HCT116 (cell line): ENCODE data around the gene SOD1. TPM values are rescaled to one million over a fixed set of nuclear protein-coding genes. Genes with fewer than 3 reads are reported as not detected.

Experiments used
- ATAC-seq: fragments of 200-7000 bp; cut with Tn5 transposase; 2 replicates; pipeline ENCODE4 v1.9.1; 2020; ENCODE audit warnings: mild to moderate bottlenecking, moderate library complexity
- BruUV-seq: library from RNA; stranded (reverse); fragments of 400-500 nt; replicated peaks from 2 replicates; lab custom pipeline; 2021; lab: Mats Ljungman, UMichigan
- CTCF ChIA-PET: fragments of 300-600 bp; sonication (Branson Sonifier 250); formaldehyde crosslinking; loops from one replicate; lab custom pipeline; 2021; ENCODE audit warnings: antibody characterized with exemption; lab: Charles Lee
- POLR2A ChIA-PET: fragments of 300-600, 350-600 bp; sonication (Branson Sonifier 250); formaldehyde crosslinking; loops from one replicate; lab custom pipeline; 2021; ENCODE audit warnings: antibody characterized with exemption; lab: Charles Lee
- RAD21 ChIA-PET, 2 experiments: fragments of 300-600 bp; sonication (Branson Sonifier 250); formaldehyde crosslinking; loops; one replicate each; lab custom pipeline; 2023; ENCODE audit warnings: low total read pairs in 2 of 2; ENCODE audit not compliant: uncharacterized antibody in 2 of 2, unreplicated experiment in 2 of 2, low non-redundant PET in 1 of 2; lab: Charles Lee
- DNase-seq: peaks from one replicate; pipeline ENCODE4 v3.0.0-alpha.2; 2010; ENCODE audit warnings: low read depth, low spot score
- H2AFZ ChIP-seq: fragments of 200-600 bp; shearing (Covaris generic), sonication (generic); 2 replicates; pipeline ENCODE4 v1.6.1; 2017; ENCODE audit warnings: low read depth, mixed run types, mixed read lengths, antibody characterized with exemption, low read length; ENCODE audit not compliant: poor library complexity, severe bottlenecking
- H3K27ac ChIP-seq: 2 replicates; pipeline ENCODE4 v1.5.1; 2012; ENCODE audit warnings: low read depth, low read length
- H3K27me3 ChIP-seq: fragments of 200-600 bp; sonication (generic); 2 replicates; pipeline ENCODE4 v1.6.1; 2016; ENCODE audit warnings: mixed run types, low read length, mixed read lengths; ENCODE audit not compliant: insufficient read depth
- H3K36me3 ChIP-seq, 2 experiments: fragments of 200-500 bp in 1 of 2; fragments of 200-600 bp in 1 of 2; sonication (Bioruptor generic) in 1 of 2; sonication (generic) in 1 of 2; 2 replicates each; pipeline versions ENCODE4 v1.5.1 to v1.6.1; 2014 to 2016; ENCODE audit warnings: low read length in 2 of 2, inconsistent platforms in 1 of 2, mixed read lengths in 1 of 2, mixed run types in 1 of 2; ENCODE audit not compliant: insufficient read depth in 2 of 2, control insufficient read depth in 1 of 2
- H3K4me1 ChIP-seq, 2 experiments: fragments of 200-600 bp in 1 of 2; sonication (generic) in 1 of 2; 2 replicates each; pipeline versions ENCODE4 v1.5.1 to v1.6.1; 2012 to 2017; ENCODE audit warnings: low read length in 2 of 2, inconsistent platforms in 1 of 2, mild to moderate bottlenecking in 1 of 2, mixed read lengths in 1 of 2, mixed run types in 1 of 2, moderate library complexity in 1 of 2; ENCODE audit not compliant: insufficient read depth in 2 of 2, control insufficient read depth in 1 of 2
- H3K4me2 ChIP-seq: fragments of 200-600 bp; sonication (generic); 2 replicates; pipeline ENCODE4 v1.6.1; 2017; ENCODE audit warnings: mixed run types, low read length, mixed read lengths
- H3K4me3 ChIP-seq, 2 experiments: fragments of 200-600 bp in 1 of 2; sonication (generic) in 1 of 2; replicated peaks in 1 of 2; 2 replicates each; pipeline ENCODE4 v1.5.1; 2011 to 2016; ENCODE audit warnings: low read length in 2 of 2, control low read depth in 1 of 2, low read depth in 1 of 2, mild to moderate bottlenecking in 1 of 2, mixed read lengths in 1 of 2, mixed run types in 1 of 2
- H3K79me2 ChIP-seq: fragments of 200-600 bp; sonication (generic); 2 replicates; pipeline ENCODE4 v1.6.1; 2017; ENCODE audit warnings: mild to moderate bottlenecking, mixed run types, low read length, moderate library complexity, mixed read lengths; ENCODE audit not compliant: insufficient read depth
- H3K9ac ChIP-seq: fragments of 200-600 bp; sonication (generic); 2 replicates; pipeline ENCODE4 v1.6.1; 2016; ENCODE audit warnings: low read length, mixed read lengths
- H3K9me2 ChIP-seq: fragments of 200-600 bp; sonication (generic), shearing (Covaris generic); 2 replicates; pipeline ENCODE4 v1.6.1; 2017; ENCODE audit warnings: mixed run types, mild to moderate bottlenecking, moderate library complexity; ENCODE audit not compliant: insufficient read depth
- H3K9me3 ChIP-seq, 2 experiments: fragments of 200-500 bp in 1 of 2; fragments of 200-600 bp in 1 of 2; sonication (Bioruptor generic) in 1 of 2; sonication (generic) in 1 of 2; 2 replicates each; pipeline ENCODE4 v1.6.1; 2014 to 2017; ENCODE audit warnings: low read length in 2 of 2, mixed read lengths in 2 of 2, inconsistent platforms in 1 of 2, low read depth in 1 of 2, mild to moderate bottlenecking in 1 of 2, mixed run types in 1 of 2, moderate library complexity in 1 of 2; ENCODE audit not compliant: control insufficient read depth in 1 of 2, insufficient read depth in 1 of 2
- H4K20me1 ChIP-seq: fragments of 200-600 bp; sonication (generic), shearing (Covaris generic); 2 replicates; pipeline ENCODE4 v1.6.1; 2017; ENCODE audit warnings: mixed run types, mild to moderate bottlenecking, moderate library complexity; ENCODE audit not compliant: insufficient read depth
- EGR1 ChIP-seq: IDR thresholded peaks from 2 replicates; pipeline ENCODE4 v1.6.1; 2012; ENCODE audit warnings: low read depth
- ELF1 ChIP-seq: IDR thresholded peaks from 2 replicates; pipeline ENCODE4 v1.6.1; 2012; ENCODE audit warnings: low read depth, borderline replicate concordance
- EZH2phosphoT487 ChIP-seq: fragments of 200-600 bp; IDR thresholded peaks from 2 replicates; pipeline ENCODE4 v1.6.1; 2018; ENCODE audit warnings: antibody characterized with exemption, borderline replicate concordance
- POLR2AphosphoS5 ChIP-seq: IDR thresholded peaks from 2 replicates; pipeline ENCODE4 v1.6.1; 2011; ENCODE audit warnings: mild to moderate bottlenecking, low read depth, low read length, moderate library complexity
- RAD21 ChIP-seq: IDR thresholded peaks from 2 replicates; pipeline ENCODE4 v1.6.1; 2012; ENCODE audit warnings: low read depth, mild to moderate bottlenecking
- REST ChIP-seq: IDR thresholded peaks from 2 replicates; pipeline ENCODE4 v1.6.1; 2012; ENCODE audit warnings: low read depth
- SIN3A ChIP-seq: IDR thresholded peaks from 2 replicates; pipeline ENCODE4 v1.6.1; 2012; ENCODE audit warnings: low read depth
- SRF ChIP-seq: IDR thresholded peaks from 2 replicates; pipeline ENCODE4 v1.6.1; 2012; ENCODE audit warnings: low read depth
- TCF7L2 ChIP-seq: IDR thresholded peaks from 2 replicates; pipeline ENCODE4 v1.7.0; 2011; ENCODE audit warnings: borderline replicate concordance, inconsistent platforms; ENCODE audit not compliant: insufficient read depth, insufficient read length; ENCODE audit errors: extremely low read depth
- YY1 ChIP-seq: IDR thresholded peaks from 2 replicates; pipeline ENCODE4 v1.6.1; 2011; ENCODE audit warnings: low read length, low read depth, moderate library complexity, mild to moderate bottlenecking; ENCODE audit not compliant: insufficient replicate concordance; ENCODE audit errors: extremely low read depth
- ZBTB33 ChIP-seq: IDR thresholded peaks from 2 replicates; pipeline ENCODE4 v1.6.1; 2011; ENCODE audit warnings: mild to moderate bottlenecking, low read length, moderate library complexity; ENCODE audit not compliant: insufficient replicate concordance; ENCODE audit errors: extremely low read depth
- ZFX ChIP-seq: fragments of 450-650 bp; IDR thresholded peaks from 2 replicates; pipeline ENCODE4 v1.6.1; 2017
- ZNF274 ChIP-seq: fragments of 200-500 bp; sonication (Bioruptor generic); IDR thresholded peaks from 2 replicates; pipeline ENCODE4 v1.6.1; 2014; ENCODE audit warnings: mild to moderate bottlenecking, low read depth, low read length, inconsistent platforms
- intact Hi-C: fragments of 100-400 bp; cut with micrococcal nuclease; formaldehyde crosslinking; loops from 2 replicates; pipeline ENCODE4 v1.10.0; 2022
- total RNA-seq: library from RNA; stranded (reverse); gene quantifications from one replicate; pipeline ENCODE4 v1.2.1, GENCODE V29; 2021; ENCODE audit not compliant: unreplicated experiment
- TF ChIP-seq, protein P1 (sequence below): IDR thresholded peaks from 2 replicates; pipeline ENCODE4 v1.6.1; 2012
- TF ChIP-seq, protein P2 (sequence below): IDR thresholded peaks from 2 replicates; pipeline ENCODE4 v1.6.1; 2012

SOD1 gene
- total RNA-seq, 1 experiment from 2014 or later: 419 TPM

- H3K79me2 ChIP-seq: peaks cover 31% of the 10 kb centered on the region
- intact Hi-C loops: no loop called here
- H3K4me3 ChIP-seq: no peak overlapping the region
- no peaks in the 10 kb centered on the region for H3K9me3 ChIP-seq
- H3K9me2 ChIP-seq: no peaks in the 10 kb centered on the region
- BruUV-seq: no TSS peak
- H4K20me1 ChIP-seq: no peaks in the 10 kb centered on the region
- ATAC-seq: no peak
- H3K4me2 ChIP-seq: no peak overlapping the region
- RAD21 ChIA-PET: no interaction called here
- no peak overlapping the region for H3K27ac ChIP-seq
- H2AFZ ChIP-seq: no peak overlapping the region
- no peaks in the 10 kb centered on the region for H3K4me1 ChIP-seq
- CTCF ChIA-PET: no interaction called here
- peaks cover 46 to 80% of the 10 kb centered on the region in 2 experiments for H3K36me3 ChIP-seq
- POLR2A ChIA-PET: no interaction called here
- no peaks in the 10 kb centered on the region for H3K27me3 ChIP-seq
- DNase-seq: no peak
- H3K9ac ChIP-seq: no peak overlapping the region
- no peak for TF ChIP-seq ELF1
- TF ChIP-seq EGR1: no peak
- no peak for TF ChIP-seq YY1
- TF ChIP-seq SRF: no peak
- no peak for TF ChIP-seq EZH2phosphoT487
- TF ChIP-seq REST: no peak
- TF ChIP-seq, protein P1, sequence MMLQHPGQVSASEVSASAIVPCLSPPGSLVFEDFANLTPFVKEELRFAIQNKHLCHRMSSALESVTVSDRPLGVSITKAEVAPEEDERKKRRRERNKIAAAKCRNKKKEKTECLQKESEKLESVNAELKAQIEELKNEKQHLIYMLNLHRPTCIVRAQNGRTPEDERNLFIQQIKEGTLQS: no peak
- no peak for TF ChIP-seq ZBTB33
- TF ChIP-seq, protein P2, sequence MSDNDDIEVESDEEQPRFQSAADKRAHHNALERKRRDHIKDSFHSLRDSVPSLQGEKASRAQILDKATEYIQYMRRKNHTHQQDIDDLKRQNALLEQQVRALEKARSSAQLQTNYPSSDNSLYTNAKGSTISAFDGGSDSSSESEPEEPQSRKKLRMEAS: no peak
- no peak for TF ChIP-seq RAD21
- TF ChIP-seq TCF7L2: no peak
- no peak for TF ChIP-seq POLR2AphosphoS5
- no peak for TF ChIP-seq SIN3A
- no peak for TF ChIP-seq ZFX
- TF ChIP-seq ZNF274: no peak
Observed at GRCh38 chr21:31696424-31696823, 36.9 kb downstream of the SOD1 start.
